HEK293T (cell line): Measurements from ENCODE around the gene EFNB2.

Experiments used
- ARNT ChIP-seq: fragments of 450-650 bp; IDR thresholded peaks from 2 replicates; pipeline ENCODE4 v1.6.1; 2017; ENCODE audit warnings: mild to moderate bottlenecking
- BHLHE40 ChIP-seq: fragments of 450-650 bp; IDR thresholded peaks from 2 replicates; pipeline ENCODE4 v1.6.1; 2016; ENCODE audit warnings: mild to moderate bottlenecking, moderate library complexity, borderline replicate concordance
- CTBP1 ChIP-seq: fragments of 450-650 bp; IDR thresholded peaks from 2 replicates; pipeline ENCODE4 v1.6.1; 2016; ENCODE audit warnings: borderline replicate concordance
- ELF4 ChIP-seq: fragments of 450-650 bp; IDR thresholded peaks from 2 replicates; pipeline ENCODE4 v1.6.1; 2017; ENCODE audit warnings: antibody characterized with exemption
- FOXA1 ChIP-seq: fragments of 450-650 bp; IDR thresholded peaks from 2 replicates; pipeline ENCODE4 v1.6.1; 2016; ENCODE audit warnings: mild to moderate bottlenecking
- FOXM1 ChIP-seq: fragments of 450-650 bp; IDR thresholded peaks from 2 replicates; pipeline ENCODE4 v1.6.1; 2017; ENCODE audit warnings: mild to moderate bottlenecking, borderline replicate concordance
- HDGF ChIP-seq: fragments of 450-650 bp; IDR thresholded peaks from 2 replicates; pipeline ENCODE4 v1.6.1; 2017; ENCODE audit warnings: antibody characterized with exemption, borderline replicate concordance
- L3MBTL2 ChIP-seq: fragments of 450-650 bp; conservative IDR thresholded peaks from 2 replicates; pipeline ENCODE4 v1.6.1; 2016; ENCODE audit warnings: mild to moderate bottlenecking
- LEF1 ChIP-seq: fragments of 450-650 bp; IDR thresholded peaks from 2 replicates; pipeline ENCODE4 v1.6.1; 2017; ENCODE audit warnings: mild to moderate bottlenecking, borderline replicate concordance
- NFRKB ChIP-seq: fragments of 450-650 bp; IDR thresholded peaks from 2 replicates; pipeline ENCODE4 v1.6.1; 2016; ENCODE audit warnings: mild to moderate bottlenecking, moderate library complexity
- SP1 ChIP-seq: fragments of 450-650 bp; IDR thresholded peaks from 2 replicates; pipeline ENCODE4 v1.6.1; 2017
- ZNF384 ChIP-seq: fragments of 450-650 bp; IDR thresholded peaks from 2 replicates; pipeline ENCODE4 v1.6.1; 2016

DNA sequence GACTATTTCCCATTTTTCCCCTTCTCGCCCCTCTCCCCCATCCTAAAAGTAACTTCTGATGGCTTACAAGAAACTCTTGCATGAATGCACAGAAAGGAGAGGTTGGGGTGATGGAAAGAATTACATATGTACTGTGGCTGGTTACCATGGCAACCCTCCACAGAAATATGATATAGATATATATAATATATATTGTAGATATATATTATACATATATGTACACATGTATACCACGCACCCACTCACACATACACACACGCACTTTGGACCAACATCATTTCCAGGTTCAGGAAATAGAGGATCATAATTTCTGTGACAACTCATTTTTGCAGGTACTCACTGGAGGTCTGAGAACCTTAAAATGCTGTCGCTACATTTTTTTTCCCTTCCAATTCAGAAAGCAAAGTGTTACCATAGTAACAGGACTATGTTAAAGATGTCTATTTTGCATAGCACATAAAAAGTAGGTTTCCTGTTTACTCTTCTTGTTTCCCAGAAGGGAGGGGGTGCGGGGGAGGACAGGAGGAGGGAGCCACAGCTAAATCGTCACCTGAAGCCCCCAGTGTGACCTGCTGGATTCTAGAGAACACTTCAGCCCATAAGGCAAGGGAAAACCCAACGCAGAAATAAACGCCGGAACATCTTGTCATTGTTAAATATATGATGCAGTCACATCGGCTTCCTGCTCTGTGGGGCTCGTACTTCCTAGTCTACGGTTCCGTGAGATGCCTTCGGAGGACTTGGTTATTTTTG is 44.7 kb downstream of the EFNB2 start:
- no peak for TF ChIP-seq HDGF
- TF ChIP-seq FOXM1, result no peak
- TF ChIP-seq NFRKB, result no peak
- TF ChIP-seq CTBP1, result no peak
- TF ChIP-seq ZNF384, result no peak
- no peak for TF ChIP-seq ELF4
- TF ChIP-seq LEF1, result no peak
- TF ChIP-seq FOXA1, result no peak
- TF ChIP-seq SP1, result no peak
- no peak for TF ChIP-seq L3MBTL2
- no peak for TF ChIP-seq ARNT
- no peak for TF ChIP-seq BHLHE40
